Body of pancreas (tissue), 4 donors: ENCODE results near the gene PDE6B.

Experiments
- CTCF ChIP-seq, 7 experiments: fragments of 450-650 bp in 4 of 7; fragments of 200-600 bp in 3 of 7; sonication (generic) in 3 of 7; IDR thresholded peaks; one replicate each; pipeline ENCODE4 v1.5.1; 2016 to 2019; ENCODE audit warnings: antibody characterized with exemption in 7 of 7
- POLR2A ChIP-seq, 3 donors: fragments of 450-650 bp; IDR thresholded peaks; one replicate each; pipeline ENCODE4 v1.6.1; 2016; ENCODE audit warnings: antibody characterized with exemption in 3 of 3, mild to moderate bottlenecking in 2 of 3

- TF ChIP-seq CTCF (IDR thresholded peaks at IDR 0.05) (no peak), POLR2A (IDR thresholded peaks at IDR 0.05) (no peak)
Observed at GRCh38 chr4:648579-649292, 23.4 kb downstream of the PDE6B start.
